A673 (cell line): ENCODE data around the gene NABP1. TPM values are rescaled to one million over a fixed set of nuclear protein-coding genes. Genes with fewer than 3 reads are reported as not detected.

Source experiments
- BruUV-seq: library from RNA; stranded (reverse); fragments of 400-500 nt; replicated peaks from 2 replicates; lab custom pipeline; 2021; lab: Mats Ljungman, UMichigan
- CTCF ChIA-PET: fragments of 300-600 bp; sonication (Branson Sonifier 250); formaldehyde crosslinking; loops from one replicate; lab custom pipeline; 2022; ENCODE audit warnings: antibody characterized with exemption; lab: Charles Lee
- POLR2A ChIA-PET: fragments of 300-600 bp; sonication (Branson Sonifier 250); formaldehyde crosslinking; loops from one replicate; lab custom pipeline; 2022; ENCODE audit warnings: antibody characterized with exemption; ENCODE audit not compliant: low non-redundant PET; lab: Charles Lee
- DNase-seq: peaks from one replicate; pipeline ENCODE4 v3.0.0-alpha.2; 2015; ENCODE audit warnings: low spot score
- H3K27ac ChIP-seq: fragments of 200-600 bp; sonication (generic); 2 replicates; pipeline ENCODE4 v1.5.1; 2016; ENCODE audit warnings: mixed run types, low read depth, mild to moderate bottlenecking, mixed read lengths, antibody characterized with exemption, low read length; ENCODE audit not compliant: poor library complexity, severe bottlenecking
- H3K27me3 ChIP-seq: fragments of 200-600 bp; sonication (generic); replicated peaks from 2 replicates; pipeline ENCODE4 v1.6.1; 2017; ENCODE audit warnings: mixed run types, low read depth, mild to moderate bottlenecking, mixed read lengths, antibody characterized with exemption, low read length; ENCODE audit not compliant: insufficient read depth, poor library complexity
- H3K36me3 ChIP-seq: fragments of 200-600 bp; sonication (generic); 2 replicates; pipeline ENCODE4 v1.6.1; 2016; ENCODE audit warnings: mixed run types, mild to moderate bottlenecking, mixed read lengths, antibody characterized with exemption, low read length; ENCODE audit not compliant: insufficient read depth, poor library complexity, severe bottlenecking
- H3K4me1 ChIP-seq: fragments of 200-600 bp; sonication (generic); 2 replicates; pipeline ENCODE4 v1.6.1; 2017; ENCODE audit warnings: mixed run types, mild to moderate bottlenecking, mixed read lengths, antibody characterized with exemption, low read length; ENCODE audit not compliant: insufficient read depth, poor library complexity, severe bottlenecking
- H3K4me3 ChIP-seq: fragments of 200-600 bp; sonication (generic); 2 replicates; pipeline ENCODE4 v1.5.1; 2016; ENCODE audit warnings: low read depth, mixed run types, mild to moderate bottlenecking, mixed read lengths, low read length; ENCODE audit not compliant: poor library complexity, severe bottlenecking
- H3K9me3 ChIP-seq: fragments of 200-600 bp; sonication (generic); 2 replicates; pipeline ENCODE4 v1.6.1; 2016; ENCODE audit warnings: mixed run types, low read depth, mild to moderate bottlenecking, mixed read lengths, antibody characterized with exemption, low read length; ENCODE audit not compliant: poor library complexity, severe bottlenecking
- CTCF ChIP-seq: fragments of 300-800, 200-600 bp; sonication (generic); conservative IDR thresholded peaks from 2 replicates; pipeline ENCODE4 v1.5.1; 2017; ENCODE audit warnings: low read depth, mild to moderate bottlenecking, antibody characterized with exemption, low read length, moderate library complexity, mixed read lengths
- EZH2 ChIP-seq: fragments of 200-600 bp; sonication (generic); IDR thresholded peaks from 2 replicates; pipeline ENCODE4 v1.6.1; 2017; ENCODE audit warnings: borderline replicate concordance, low read depth, mild to moderate bottlenecking, mixed read lengths, antibody characterized with exemption, low read length; ENCODE audit not compliant: poor library complexity, severe bottlenecking
- intact Hi-C: fragments of 100-400 bp; cut with micrococcal nuclease; formaldehyde crosslinking; loops from one replicate; pipeline ENCODE4 v1.10.0; 2022; ENCODE audit not compliant: unreplicated experiment
- total RNA-seq: library from RNA; stranded (reverse); gene quantifications from 2 replicates; pipeline ENCODE4 v1.2.3, GENCODE V29; 2021

Gene NABP1
- total RNA-seq, 1 experiment from 2014 or later, result 38.4 TPM

- Histone ChIP-seq H3K4me1 (peaks cover 12% of the 10 kb centered on the region), H3K9me3 (no peaks in the 10 kb centered on the region), H3K4me3 (no peak overlapping the region), H3K36me3 (peaks cover 63% of the 10 kb centered on the region), H3K27ac (no peak overlapping the region), H3K27me3 (no peaks in the 10 kb centered on the region)
- TF ChIP-seq EZH2 (no peak), CTCF (no peak)
- BruUV-seq, result no TSS peak
- CTCF ChIA-PET, result no interaction called here
- POLR2A ChIA-PET, result no interaction called here
- intact Hi-C loops, result no loop called here
- DNase-seq, result no peak
These were observed 8.8 kb downstream of the NABP1 start for GRCh38 chr2:191686729-191687128.

- Histone ChIP-seq H3K27me3 (no peaks in the 10 kb centered on the region), H3K27ac (no peak overlapping the region), H3K4me3 (no peak overlapping the region), H3K4me1 (peaks cover 16% of the 10 kb centered on the region), H3K9me3 (no peaks in the 10 kb centered on the region), H3K36me3 (peaks cover 57% of the 10 kb centered on the region)
- ChIA-PET CTCF (interaction anchor here (0.5 kb wide), 1 partner anchor 122 kb away, joined by 6 read pairs; no protein-coding TSS in a partner anchor), POLR2A (no interaction called here)
- DNase-seq, result no peak
- BruUV-seq, result no TSS peak
- intact Hi-C loops, result no loop called here
- TF ChIP-seq EZH2 (no peak), CTCF (no peak)
These were observed 9.9 kb downstream of the NABP1 start for GRCh38 chr2:191687867-191688266.

- Histone ChIP-seq H3K9me3 (no peaks in the 10 kb centered on the region), H3K4me1 (peaks cover 16% of the 10 kb centered on the region), H3K27ac (no peak overlapping the region), H3K27me3 (no peaks in the 10 kb centered on the region), H3K36me3 (peaks cover 44% of the 10 kb centered on the region), H3K4me3 (no peak overlapping the region)
- ChIA-PET POLR2A (no interaction called here), CTCF (interaction anchor here (0.6 kb wide), 1 partner anchor 22 kb away, joined by 3 read pairs; no protein-coding TSS in a partner anchor)
- TF ChIP-seq EZH2 (no peak), CTCF (no peak)
- BruUV-seq, result no TSS peak
- no peak for DNase-seq
- intact Hi-C loops, result no loop called here
These were observed 11.2 kb downstream of the NABP1 start for GRCh38 chr2:191688934-191689695.
